SU-DHL-6 (cell line): Measurements from ENCODE around the gene CAB39.

ENCODE experiments used
- EZH2phosphoT487 ChIP-seq: fragments of 200-600 bp; sonication (generic), shearing (Covaris generic); conservative IDR thresholded peaks from 2 replicates; pipeline ENCODE4 v1.6.1; 2018; ENCODE audit warnings: mild to moderate bottlenecking, antibody characterized with exemption, low read length, moderate library complexity, mixed read lengths
- TF ChIP-seq, protein P1 (sequence below): fragments of 200-600 bp; sonication (generic); IDR thresholded peaks from one replicate; pipeline ENCODE4 v1.5.1; 2017; ENCODE audit warnings: antibody characterized with exemption, mild to moderate bottlenecking, low read length, moderate library complexity; ENCODE audit not compliant: insufficient read depth, poor library complexity, severe bottlenecking

DNA sequence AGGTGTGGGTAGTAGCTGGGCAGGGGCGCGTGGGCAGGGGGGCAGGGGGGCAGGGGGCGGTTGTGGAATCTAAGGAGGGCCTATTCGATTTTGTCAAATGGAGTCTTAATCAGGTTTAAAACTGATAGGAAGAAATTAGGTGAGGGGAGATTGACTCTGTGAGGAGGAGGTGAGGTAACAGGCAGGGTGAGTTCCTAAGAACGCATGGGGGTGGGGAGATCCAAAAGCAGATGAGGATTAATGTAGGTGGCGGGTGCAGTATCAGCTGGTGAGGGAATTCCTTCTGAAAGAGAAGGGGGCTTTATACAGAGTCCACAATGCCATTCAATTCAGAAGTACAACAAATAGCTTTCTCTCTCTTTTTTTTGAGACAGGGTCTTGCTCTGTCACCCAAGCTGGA, 72.7 kb downstream of the CAB39 start:
- TF ChIP-seq, protein P1, sequence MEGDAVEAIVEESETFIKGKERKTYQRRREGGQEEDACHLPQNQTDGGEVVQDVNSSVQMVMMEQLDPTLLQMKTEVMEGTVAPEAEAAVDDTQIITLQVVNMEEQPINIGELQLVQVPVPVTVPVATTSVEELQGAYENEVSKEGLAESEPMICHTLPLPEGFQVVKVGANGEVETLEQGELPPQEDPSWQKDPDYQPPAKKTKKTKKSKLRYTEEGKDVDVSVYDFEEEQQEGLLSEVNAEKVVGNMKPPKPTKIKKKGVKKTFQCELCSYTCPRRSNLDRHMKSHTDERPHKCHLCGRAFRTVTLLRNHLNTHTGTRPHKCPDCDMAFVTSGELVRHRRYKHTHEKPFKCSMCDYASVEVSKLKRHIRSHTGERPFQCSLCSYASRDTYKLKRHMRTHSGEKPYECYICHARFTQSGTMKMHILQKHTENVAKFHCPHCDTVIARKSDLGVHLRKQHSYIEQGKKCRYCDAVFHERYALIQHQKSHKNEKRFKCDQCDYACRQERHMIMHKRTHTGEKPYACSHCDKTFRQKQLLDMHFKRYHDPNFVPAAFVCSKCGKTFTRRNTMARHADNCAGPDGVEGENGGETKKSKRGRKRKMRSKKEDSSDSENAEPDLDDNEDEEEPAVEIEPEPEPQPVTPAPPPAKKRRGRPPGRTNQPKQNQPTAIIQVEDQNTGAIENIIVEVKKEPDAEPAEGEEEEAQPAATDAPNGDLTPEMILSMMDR = no peak
- no peak for TF ChIP-seq EZH2phosphoT487
